Germinal center (tissue), 1 donor: ENCODE measurements around the gene FAM107B.

Source experiments
- DNase-seq: peaks from one replicate; pipeline ENCODE4 v3.0.0; 2012; ENCODE audit warnings: mixed read lengths, low spot score

The FAM107B gene

GRCh38 chr10:14533295-14533694 lies 241.4 kb downstream of the FAM107B start:
- DNase-seq = no peak

- no peak for DNase-seq
These were observed 242.0 kb downstream of the FAM107B start for GRCh38 chr10:14532473-14533251.

- no peak for DNase-seq
These were observed 242.7 kb downstream of the FAM107B start for GRCh38 chr10:14531974-14532373.

- DNase-seq = no peak
These were observed 244.2 kb downstream of the FAM107B start for GRCh38 chr10:14530465-14530864.

- no peak for DNase-seq
These were observed 245.3 kb downstream of the FAM107B start for GRCh38 chr10:14529351-14529750.

- no peak for DNase-seq
These were observed 246.2 kb downstream of the FAM107B start for GRCh38 chr10:14528450-14528849.

- DNase-seq = no peak
These were observed 246.8 kb downstream of the FAM107B start for GRCh38 chr10:14527915-14528314.

GRCh38 chr10:14527134-14527844 lies 247.4 kb downstream of the FAM107B start:
- DNase-seq = no peak

- DNase-seq = no peak
These were observed 248.4 kb downstream of the FAM107B start for GRCh38 chr10:14526326-14526725.

GRCh38 chr10:14524691-14525324 lies 249.9 kb downstream of the FAM107B start:
- DNase-seq = no peak

- no peak for DNase-seq
These were observed 251.4 kb downstream of the FAM107B start for GRCh38 chr10:14523286-14523685.

GRCh38 chr10:14519785-14520184 lies 254.9 kb downstream of the FAM107B start:
- DNase-seq = no peak

- DNase-seq = no peak
These were observed 256.5 kb downstream of the FAM107B start for GRCh38 chr10:14518149-14518548.

GRCh38 chr10:14513123-14513522 lies 261.6 kb downstream of the FAM107B start:
- DNase-seq = no peak

GRCh38 chr10:14510346-14510745 lies 264.4 kb downstream of the FAM107B start:
- no peak for DNase-seq

GRCh38 chr10:14508725-14509124 lies 266.0 kb downstream of the FAM107B start:
- DNase-seq = no peak

GRCh38 chr10:14507781-14508180 lies 266.9 kb downstream of the FAM107B start:
- no peak for DNase-seq

- no peak for DNase-seq
These were observed 267.5 kb downstream of the FAM107B start for GRCh38 chr10:14507176-14507575.

GRCh38 chr10:14502431-14502830 lies 272.3 kb downstream of the FAM107B start:
- DNase-seq = no peak

GRCh38 chr10:14500172-14500765 lies 274.4 kb downstream of the FAM107B start:
- no peak for DNase-seq

- no peak for DNase-seq
These were observed 275.1 kb downstream of the FAM107B start for GRCh38 chr10:14499601-14499904.

GRCh38 chr10:14498326-14498725 lies 276.4 kb downstream of the FAM107B start:
- DNase-seq = no peak

GRCh38 chr10:14491811-14492210 lies 282.9 kb downstream of the FAM107B start:
- DNase-seq = no peak
